ENCODE data around the gene SUSD1. TPM values are rescaled to one million over a fixed set of nuclear protein-coding genes. Genes with fewer than 3 reads are reported as not detected.

SUSD1 gene
- total RNA-seq, 1 experiment from 2014 or later: 7.9 TPM

GRCh38 chr9:112203536-112203935 lies 28.4 kb upstream of the SUSD1 start:
- ChIA-PET RAD21 (ENCODE audit: low non-redundant PET in 1 of 2, low total read pairs in 2 of 2, uncharacterized antibody in 2 of 2, unreplicated experiment in 2 of 2) (no interaction called here), POLR2A (no interaction called here), CTCF (no interaction called here)
- BruUV-seq (replicated peaks): no TSS peak
- Histone ChIP-seq H3K4me2 (ENCODE audit: low read length) (peak overlapping the region; percentile 26), H3K27ac (ENCODE audit: low read depth, low read length) (no peak overlapping the region), H3K36me3 (ENCODE audit: control insufficient read depth in 1 of 2, insufficient read depth in 2 of 2, low read length in 2 of 2) (no peaks in the 10 kb centered on the region), H3K4me3 (replicated peaks in 1 of 2; ENCODE audit: low read depth in 1 of 2, low read length in 2 of 2) (no peak overlapping the region), H3K79me2 (ENCODE audit: insufficient read depth, low read length) (no peaks in the 10 kb centered on the region), H2AFZ (ENCODE audit: low read depth, low read length, poor library complexity, severe bottlenecking) (no peak overlapping the region), H3K27me3 (ENCODE audit: insufficient read depth, low read length) (no peaks in the 10 kb centered on the region), H3K9ac (ENCODE audit: low read length) (no peak overlapping the region), H3K4me1 (ENCODE audit: control insufficient read depth in 1 of 2, insufficient read depth in 2 of 2, low read length in 2 of 2) (peaks cover 5 to 18% of the 10 kb centered on the region in 2 experiments; a peak in 2 of 4 replicates), H4K20me1 (ENCODE audit: insufficient read depth) (no peaks in the 10 kb centered on the region), H3K9me3 (ENCODE audit: control insufficient read depth in 1 of 2, insufficient read depth in 1 of 2, low read depth in 1 of 2, low read length in 2 of 2) (no peaks in the 10 kb centered on the region), H3K9me2 (ENCODE audit: insufficient read depth) (no peaks in the 10 kb centered on the region)
- intact Hi-C loops (cut with micrococcal nuclease): no loop called here
- DNase-seq (ENCODE audit: low read depth, low spot score) (no peak), ATAC-seq (peak; percentile 56)
- TF ChIP-seq, protein P1, sequence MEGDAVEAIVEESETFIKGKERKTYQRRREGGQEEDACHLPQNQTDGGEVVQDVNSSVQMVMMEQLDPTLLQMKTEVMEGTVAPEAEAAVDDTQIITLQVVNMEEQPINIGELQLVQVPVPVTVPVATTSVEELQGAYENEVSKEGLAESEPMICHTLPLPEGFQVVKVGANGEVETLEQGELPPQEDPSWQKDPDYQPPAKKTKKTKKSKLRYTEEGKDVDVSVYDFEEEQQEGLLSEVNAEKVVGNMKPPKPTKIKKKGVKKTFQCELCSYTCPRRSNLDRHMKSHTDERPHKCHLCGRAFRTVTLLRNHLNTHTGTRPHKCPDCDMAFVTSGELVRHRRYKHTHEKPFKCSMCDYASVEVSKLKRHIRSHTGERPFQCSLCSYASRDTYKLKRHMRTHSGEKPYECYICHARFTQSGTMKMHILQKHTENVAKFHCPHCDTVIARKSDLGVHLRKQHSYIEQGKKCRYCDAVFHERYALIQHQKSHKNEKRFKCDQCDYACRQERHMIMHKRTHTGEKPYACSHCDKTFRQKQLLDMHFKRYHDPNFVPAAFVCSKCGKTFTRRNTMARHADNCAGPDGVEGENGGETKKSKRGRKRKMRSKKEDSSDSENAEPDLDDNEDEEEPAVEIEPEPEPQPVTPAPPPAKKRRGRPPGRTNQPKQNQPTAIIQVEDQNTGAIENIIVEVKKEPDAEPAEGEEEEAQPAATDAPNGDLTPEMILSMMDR (IDR thresholded peaks at IDR 0.05 in 2 of 3, conservative IDR thresholded peaks at IDR 0.05 in 1 of 3; ENCODE audit: borderline replicate concordance in 1 of 3, insufficient read depth in 1 of 3, low read depth in 2 of 3, low read length in 2 of 3): no peak
- no peak for TF ChIP-seq ELF1 (IDR thresholded peaks at IDR 0.05; ENCODE audit: borderline replicate concordance, low read depth)
- no peak for TF ChIP-seq JUND (IDR thresholded peaks at IDR 0.05)
- no peak for TF ChIP-seq MAX (IDR thresholded peaks at IDR 0.05)
- no peak for TF ChIP-seq ZNF274 (IDR thresholded peaks at IDR 0.05; ENCODE audit: low read depth, low read length)
- no peak for TF ChIP-seq EZH2phosphoT487 (IDR thresholded peaks at IDR 0.05; ENCODE audit: borderline replicate concordance)
- no peak for TF ChIP-seq FOSL1 (IDR thresholded peaks at IDR 0.05; ENCODE audit: low read depth)
- no peak for TF ChIP-seq TCF7L2 (IDR thresholded peaks at IDR 0.05; ENCODE audit: borderline replicate concordance, extremely low read depth, insufficient read depth, insufficient read length)
- TF ChIP-seq CBX3 (IDR thresholded peaks at IDR 0.05; ENCODE audit: low read depth): no peak
- no peak for TF ChIP-seq ZBTB33 (IDR thresholded peaks at IDR 0.05; ENCODE audit: extremely low read depth, insufficient replicate concordance, low read length)
- TF ChIP-seq SRF (IDR thresholded peaks at IDR 0.05; ENCODE audit: low read depth): no peak

All from HCT116 (cell line).